BLaER1 treated with 17β-estradiol and CSF1 and Interleukin-3, amounts not matched to agents 10 nM and 100 nM (cell line): ENCODE results near the gene KEL.

ENCODE experiments used
- H3K27ac ChIP-seq, 11 experiments: shearing (Covaris generic); formaldehyde crosslinking; 2 replicates each; pipeline ENCODE4 v1.8.1; 2022
- H3K27me3 ChIP-seq, 11 experiments: shearing (Covaris generic); formaldehyde crosslinking; 2 replicates each; pipeline ENCODE4 v1.8.1; 2022
- H3K36me3 ChIP-seq, 11 experiments: shearing (Covaris generic); formaldehyde crosslinking; 2 replicates each; pipeline ENCODE4 v1.8.1; 2022
- H3K4me1 ChIP-seq, 10 experiments: shearing (Covaris generic); formaldehyde crosslinking; 2 replicates each; pipeline ENCODE4 v1.8.1; 2022
- H3K4me2 ChIP-seq, 11 experiments: shearing (Covaris generic); formaldehyde crosslinking; 2 replicates each; pipeline ENCODE4 v1.8.1; 2022
- H3K4me3 ChIP-seq, 10 experiments: shearing (Covaris generic); formaldehyde crosslinking; 2 replicates each; pipeline ENCODE4 v1.8.1; 2022
- H3K9ac ChIP-seq, 11 experiments: shearing (Covaris generic); formaldehyde crosslinking; 2 replicates each; pipeline ENCODE4 v1.8.1; 2022
- H3K9me3 ChIP-seq, 11 experiments: shearing (Covaris generic); formaldehyde crosslinking; replicated peaks in 1 of 11; 2 replicates each; pipeline ENCODE4 v1.8.1; 2022
- H4K20me1 ChIP-seq, 11 experiments: shearing (Covaris generic); formaldehyde crosslinking; 2 replicates each; pipeline ENCODE4 v1.8.1; 2022
- Cebpa-rat ChIP-seq, 11 experiments: shearing (Covaris generic); IDR thresholded peaks; 2 replicates each; pipeline ENCODE4 v1.8.1; 2022

Gene KEL

GRCh38 chr7:142914121-142914520, 48.0 kb downstream of the KEL start:
- Histone ChIP-seq H4K20me1 (no peaks in the 10 kb centered on the region), H3K27me3 (no peaks in the 10 kb centered on the region), H3K4me1 (peaks cover 0 to 24% (median 2%) of the 10 kb centered on the region in 10 experiments; a peak in 9 of 20 replicates), H3K27ac (no peak overlapping the region), H3K9me3 (no peaks in the 10 kb centered on the region), H3K4me2 (no peak overlapping the region), H3K36me3 (no peaks in the 10 kb centered on the region), H3K9ac (no peak overlapping the region), H3K4me3 (no peak overlapping the region)
- TF ChIP-seq Cebpa-rat (IDR thresholded peaks at IDR 0.05) = no peak

- no peak overlapping the region for H3K4me3 ChIP-seq
- H3K4me1 ChIP-seq = peaks cover 0 to 29% (median 2%) of the 10 kb centered on the region in 10 experiments; a peak in 9 of 20 replicates
- no peaks in the 10 kb centered on the region for H3K9me3 ChIP-seq
- H3K27me3 ChIP-seq = no peaks in the 10 kb centered on the region
- no peak overlapping the region for H3K27ac ChIP-seq
- no peak overlapping the region for H3K4me2 ChIP-seq
- no peak for TF ChIP-seq Cebpa-rat (IDR thresholded peaks at IDR 0.05)
- H3K36me3 ChIP-seq = no peaks in the 10 kb centered on the region
- H4K20me1 ChIP-seq = no peaks in the 10 kb centered on the region
- H3K9ac ChIP-seq = no peak overlapping the region
Observed at GRCh38 chr7:142913566-142913965, 48.6 kb downstream of the KEL start.

GRCh38 chr7:142913051-142913450, 49.1 kb downstream of the KEL start:
- Histone ChIP-seq H3K4me3 (no peak overlapping the region), H3K27me3 (no peaks in the 10 kb centered on the region), H4K20me1 (no peaks in the 10 kb centered on the region), H3K9ac (no peak overlapping the region), H3K9me3 (no peaks in the 10 kb centered on the region), H3K36me3 (no peaks in the 10 kb centered on the region), H3K27ac (no peak overlapping the region), H3K4me2 (no peak overlapping the region), H3K4me1 (peaks cover 0 to 30% (median 2%) of the 10 kb centered on the region in 10 experiments; a peak in 9 of 20 replicates)
- TF ChIP-seq Cebpa-rat (IDR thresholded peaks at IDR 0.05) = no peak

- no peak for TF ChIP-seq Cebpa-rat (IDR thresholded peaks at IDR 0.05)
- no peaks in the 10 kb centered on the region for H4K20me1 ChIP-seq
- H3K9me3 ChIP-seq = peaks cover 10 to 19% (median 15%) of the 10 kb centered on the region in 11 experiments
- H3K4me3 ChIP-seq = no peak overlapping the region
- H3K27me3 ChIP-seq = no peaks in the 10 kb centered on the region
- no peak overlapping the region for H3K27ac ChIP-seq
- H3K36me3 ChIP-seq = no peaks in the 10 kb centered on the region
- H3K9ac ChIP-seq = no peak overlapping the region
- peak overlapping the region in 2 of 11 experiments; percentile 18 to 25; a peak in 4 of 22 replicates for H3K4me2 ChIP-seq
- H3K4me1 ChIP-seq = peaks cover 0 to 30% (median 0%) of the 10 kb centered on the region in 10 experiments; a peak in 6 of 20 replicates
Observed at GRCh38 chr7:142910481-142910880, 51.7 kb downstream of the KEL start.

GRCh38 chr7:142910031-142910433, 52.1 kb downstream of the KEL start:
- Histone ChIP-seq H3K36me3 (no peaks in the 10 kb centered on the region), H4K20me1 (no peaks in the 10 kb centered on the region), H3K4me2 (peak overlapping the region in 2 of 11 experiments; percentile 18 to 25; a peak in 4 of 22 replicates), H3K9ac (no peak overlapping the region), H3K27me3 (no peaks in the 10 kb centered on the region), H3K9me3 (peaks cover 15 to 23% (median 19%) of the 10 kb centered on the region in 11 experiments), H3K4me3 (no peak overlapping the region), H3K27ac (no peak overlapping the region), H3K4me1 (peaks cover 0 to 30% (median 0%) of the 10 kb centered on the region in 10 experiments; a peak in 6 of 20 replicates)
- no peak for TF ChIP-seq Cebpa-rat (IDR thresholded peaks at IDR 0.05)

- no peak for TF ChIP-seq Cebpa-rat (IDR thresholded peaks at IDR 0.05)
- peaks cover 0 to 30% (median 0%) of the 10 kb centered on the region in 10 experiments; a peak in 6 of 20 replicates for H3K4me1 ChIP-seq
- no peak overlapping the region for H3K27ac ChIP-seq
- no peak overlapping the region for H3K4me3 ChIP-seq
- H3K4me2 ChIP-seq = peak overlapping the region in 3 of 11 experiments; percentile 8 to 25 (median 10); a peak in 2 of 22 replicates
- H3K27me3 ChIP-seq = no peaks in the 10 kb centered on the region
- no peak overlapping the region for H3K9ac ChIP-seq
- H3K9me3 ChIP-seq = peaks cover 23 to 31% (median 27%) of the 10 kb centered on the region in 11 experiments
- no peaks in the 10 kb centered on the region for H4K20me1 ChIP-seq
- 0 out of 22 replicates have a peak, but pooled peaks cover 0 to 4% (median 0%) of the 10 kb centered on the region in 11 experiments for H3K36me3 ChIP-seq
Observed at GRCh38 chr7:142908921-142909890, 53.0 kb downstream of the KEL start.

GRCh38 chr7:142908290-142908689, 53.9 kb downstream of the KEL start:
- Histone ChIP-seq H3K4me3 (no peak overlapping the region), H3K9ac (no peak overlapping the region), H3K27me3 (no peaks in the 10 kb centered on the region), H3K4me1 (peaks cover 0 to 26% (median 0%) of the 10 kb centered on the region in 10 experiments; a peak in 6 of 20 replicates), H3K27ac (no peak overlapping the region), H3K9me3 (peaks cover 30 to 38% (median 33%) of the 10 kb centered on the region in 11 experiments), H3K4me2 (peak overlapping the region in 1 of 11 experiments; percentile 25; a peak in 1 of 22 replicates), H4K20me1 (no peaks in the 10 kb centered on the region), H3K36me3 (0 out of 22 replicates have a peak, but pooled peaks cover 0 to 4% (median 0%) of the 10 kb centered on the region in 11 experiments)
- TF ChIP-seq Cebpa-rat (IDR thresholded peaks at IDR 0.05) = no peak

- no peak overlapping the region for H3K4me2 ChIP-seq
- no peaks in the 10 kb centered on the region for H4K20me1 ChIP-seq
- H3K9ac ChIP-seq = no peak overlapping the region
- no peak overlapping the region for H3K27ac ChIP-seq
- H3K27me3 ChIP-seq = no peaks in the 10 kb centered on the region
- H3K4me1 ChIP-seq = peaks cover 0 to 26% (median 0%) of the 10 kb centered on the region in 10 experiments; a peak in 6 of 20 replicates
- no peak for TF ChIP-seq Cebpa-rat (IDR thresholded peaks at IDR 0.05)
- H3K9me3 ChIP-seq = peaks cover 30 to 38% (median 33%) of the 10 kb centered on the region in 11 experiments
- no peak overlapping the region for H3K4me3 ChIP-seq
- H3K36me3 ChIP-seq = 0 out of 22 replicates have a peak, but pooled peaks cover 0 to 4% (median 0%) of the 10 kb centered on the region in 11 experiments
Observed at GRCh38 chr7:142906643-142907042, 55.5 kb downstream of the KEL start.

GRCh38 chr7:142905759-142906158, 56.4 kb downstream of the KEL start:
- no peak overlapping the region for H3K27ac ChIP-seq
- peaks cover 0 to 20% (median 0%) of the 10 kb centered on the region in 10 experiments; a peak in 6 of 20 replicates for H3K4me1 ChIP-seq
- no peak overlapping the region for H3K9ac ChIP-seq
- H3K4me2 ChIP-seq = no peak overlapping the region
- H3K36me3 ChIP-seq = 0 out of 22 replicates have a peak, but pooled peaks cover 0 to 4% (median 0%) of the 10 kb centered on the region in 11 experiments
- no peaks in the 10 kb centered on the region for H4K20me1 ChIP-seq
- peaks cover 30 to 38% (median 33%) of the 10 kb centered on the region in 11 experiments for H3K9me3 ChIP-seq
- no peaks in the 10 kb centered on the region for H3K27me3 ChIP-seq
- no peak for TF ChIP-seq Cebpa-rat (IDR thresholded peaks at IDR 0.05)
- no peak overlapping the region for H3K4me3 ChIP-seq
